Fibroblast of mammary gland (primary cell): ENCODE data around the gene MLC1.

ENCODE experiments used
- DNase-seq: peaks from one replicate; pipeline ENCODE4 v3.0.0-alpha.2; 2010; ENCODE audit warnings: low read depth
- H3K4me3 ChIP-seq: 2 replicates; pipeline ENCODE4 v1.5.1; 2011; ENCODE audit warnings: low read depth, mild to moderate bottlenecking, low read length, moderate library complexity; ENCODE audit not compliant: control insufficient read depth
- TF ChIP-seq, protein P1 (sequence below): conservative IDR thresholded peaks from 2 replicates; pipeline ENCODE4 v1.5.1; 2011; ENCODE audit warnings: low read depth, low read length, inconsistent platforms; ENCODE audit not compliant: control insufficient read depth, insufficient read depth

The MLC1 gene

DNA sequence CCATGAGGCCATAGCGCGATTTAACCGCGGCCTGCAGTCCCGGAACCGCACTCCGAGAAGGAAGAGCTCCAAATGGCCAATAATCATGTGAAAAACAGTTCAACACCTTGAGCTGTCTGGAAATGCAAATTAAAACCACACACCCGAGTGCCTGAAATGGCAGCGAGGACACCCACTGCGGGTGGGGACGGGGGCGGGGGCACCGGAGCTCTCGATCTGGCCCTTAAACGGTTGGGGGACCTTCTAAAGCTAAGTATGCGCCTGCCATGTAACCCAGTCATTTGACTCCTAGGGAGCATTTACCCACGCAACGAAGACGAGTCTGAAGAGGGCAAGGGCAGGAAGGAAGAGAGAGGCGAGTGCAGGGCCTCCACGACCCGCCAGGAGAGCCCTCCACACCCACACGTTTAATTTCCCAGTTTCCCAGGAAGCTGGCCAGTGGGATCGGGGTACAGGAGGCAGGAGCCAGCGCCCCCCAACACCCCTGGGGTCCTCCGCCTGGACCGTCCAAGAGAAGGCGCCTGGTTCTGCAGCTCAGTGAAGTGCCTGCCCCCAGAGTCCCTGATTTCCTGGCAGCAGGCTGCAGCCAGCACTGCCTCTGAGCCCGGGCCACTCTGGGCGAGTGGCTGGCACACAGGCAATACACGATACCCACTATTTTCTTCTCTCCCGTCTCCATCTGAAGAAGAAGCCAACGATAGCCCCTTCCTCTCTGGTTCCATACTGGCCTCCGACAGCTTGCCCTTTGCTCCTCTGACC lies 28.8 kb downstream of the MLC1 start:
- no peak overlapping the region for H3K4me3 ChIP-seq
- no peak for DNase-seq
- TF ChIP-seq, protein P1, sequence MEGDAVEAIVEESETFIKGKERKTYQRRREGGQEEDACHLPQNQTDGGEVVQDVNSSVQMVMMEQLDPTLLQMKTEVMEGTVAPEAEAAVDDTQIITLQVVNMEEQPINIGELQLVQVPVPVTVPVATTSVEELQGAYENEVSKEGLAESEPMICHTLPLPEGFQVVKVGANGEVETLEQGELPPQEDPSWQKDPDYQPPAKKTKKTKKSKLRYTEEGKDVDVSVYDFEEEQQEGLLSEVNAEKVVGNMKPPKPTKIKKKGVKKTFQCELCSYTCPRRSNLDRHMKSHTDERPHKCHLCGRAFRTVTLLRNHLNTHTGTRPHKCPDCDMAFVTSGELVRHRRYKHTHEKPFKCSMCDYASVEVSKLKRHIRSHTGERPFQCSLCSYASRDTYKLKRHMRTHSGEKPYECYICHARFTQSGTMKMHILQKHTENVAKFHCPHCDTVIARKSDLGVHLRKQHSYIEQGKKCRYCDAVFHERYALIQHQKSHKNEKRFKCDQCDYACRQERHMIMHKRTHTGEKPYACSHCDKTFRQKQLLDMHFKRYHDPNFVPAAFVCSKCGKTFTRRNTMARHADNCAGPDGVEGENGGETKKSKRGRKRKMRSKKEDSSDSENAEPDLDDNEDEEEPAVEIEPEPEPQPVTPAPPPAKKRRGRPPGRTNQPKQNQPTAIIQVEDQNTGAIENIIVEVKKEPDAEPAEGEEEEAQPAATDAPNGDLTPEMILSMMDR: no peak

DNA sequence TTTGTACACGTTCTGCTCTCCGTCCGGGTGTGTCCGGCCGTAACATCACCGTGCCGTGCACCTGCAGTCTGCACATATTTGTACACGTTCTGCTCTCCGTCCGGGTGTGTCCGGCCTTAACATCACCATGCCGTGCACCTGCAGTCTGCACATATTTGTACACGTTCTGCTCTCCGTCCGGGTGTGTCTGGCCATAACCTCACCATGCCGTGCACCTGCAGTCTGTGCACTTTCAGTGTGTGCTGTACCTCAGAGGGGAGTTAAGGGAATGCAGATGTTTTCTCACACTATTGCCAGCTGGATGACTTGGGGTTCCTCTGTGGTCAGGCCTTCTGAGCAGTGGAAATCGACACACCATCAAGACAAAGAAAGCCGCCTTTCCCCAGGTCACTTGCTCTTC lies 31.4 kb downstream of the MLC1 start:
- DNase-seq: no peak
- no peak overlapping the region for H3K4me3 ChIP-seq
- TF ChIP-seq, protein P1: no peak

DNA sequence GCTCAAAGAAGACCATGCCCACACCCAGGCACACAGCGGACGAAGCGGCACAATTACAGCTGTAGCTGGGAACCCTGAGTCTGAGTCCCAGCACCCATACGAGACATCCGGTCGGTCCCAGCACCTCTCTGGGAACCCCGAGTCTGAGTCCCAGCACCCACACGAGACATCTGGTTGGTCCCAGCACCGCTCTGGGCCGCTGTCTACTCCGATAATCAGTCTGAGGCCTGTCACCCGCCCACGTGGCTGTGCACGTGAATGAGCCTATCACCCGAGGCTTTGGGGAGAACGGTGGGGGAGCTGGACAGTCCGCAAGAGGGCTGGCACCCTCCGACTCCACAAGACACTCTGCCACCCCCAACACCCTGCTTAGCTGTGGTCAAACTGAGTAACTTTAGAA lies 33.3 kb downstream of the MLC1 start:
- H3K4me3 ChIP-seq: no peak overlapping the region
- TF ChIP-seq, protein P1: no peak
- no peak for DNase-seq

DNA sequence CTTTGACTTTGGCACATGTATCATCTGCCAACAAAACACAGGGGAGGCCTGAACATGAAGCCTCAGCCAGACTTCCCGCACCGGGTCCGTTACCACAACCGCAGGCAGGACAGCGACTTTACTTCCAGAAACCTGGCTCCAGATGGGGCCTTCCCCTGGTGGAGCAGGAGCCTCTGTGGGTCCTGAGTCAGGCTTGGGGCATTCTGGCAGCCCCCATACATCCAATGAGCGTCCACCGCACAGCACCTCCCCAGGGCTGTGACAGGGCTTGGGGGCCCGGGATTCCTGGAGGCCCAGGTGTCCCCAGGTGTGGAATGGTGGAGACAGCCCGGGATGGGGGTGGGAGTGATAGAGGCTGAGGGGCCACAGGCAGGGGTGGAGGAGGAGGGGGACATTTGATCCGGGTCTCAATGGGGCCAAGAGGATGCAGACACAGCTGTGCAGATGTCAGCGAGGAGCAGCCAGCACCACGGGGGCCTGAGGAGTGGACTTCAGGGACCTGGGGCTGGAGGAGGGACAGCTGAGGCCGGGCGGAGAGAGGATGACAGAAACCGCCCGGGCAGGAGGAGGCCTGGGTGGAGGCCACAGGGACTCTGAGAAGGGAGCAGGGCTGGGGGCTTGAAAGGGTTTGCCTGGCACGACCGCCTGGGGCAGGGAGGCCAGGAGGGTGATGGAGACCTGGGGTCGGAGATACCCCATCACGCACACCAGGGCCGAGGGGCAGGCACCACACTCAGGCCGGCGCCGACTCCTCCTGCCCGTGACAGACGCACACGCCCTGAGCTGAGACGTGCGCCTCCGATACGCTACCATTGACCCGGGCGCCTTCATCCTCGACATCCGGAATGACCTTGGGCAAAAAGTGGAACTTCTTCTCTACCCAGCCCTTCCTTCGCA lies 35.7 kb downstream of the MLC1 start:
- TF ChIP-seq, protein P1: no peak
- no peak overlapping the region for H3K4me3 ChIP-seq
- no peak for DNase-seq

DNA sequence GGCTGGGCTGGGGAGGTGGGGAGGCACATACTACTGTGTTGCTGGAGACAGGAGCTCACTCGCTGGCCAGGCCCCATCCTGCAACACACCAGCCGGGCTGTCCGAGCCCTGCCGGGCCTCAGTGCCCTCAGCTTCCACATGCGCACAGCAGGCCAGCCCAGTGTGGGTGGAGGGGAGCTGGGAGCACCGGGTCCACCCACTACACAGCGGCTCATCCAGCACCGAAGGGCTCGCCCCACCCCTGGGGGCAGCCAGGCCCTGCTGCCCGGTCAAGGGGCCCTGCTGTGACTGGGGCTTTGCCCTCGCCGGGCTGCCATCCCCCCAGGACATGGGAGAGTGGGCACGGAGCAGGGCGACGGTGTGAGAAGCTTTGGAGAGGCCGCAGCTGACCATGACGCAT lies 36.4 kb downstream of the MLC1 start:
- TF ChIP-seq, protein P1: no peak
- no peak overlapping the region for H3K4me3 ChIP-seq
- no peak for DNase-seq

DNA sequence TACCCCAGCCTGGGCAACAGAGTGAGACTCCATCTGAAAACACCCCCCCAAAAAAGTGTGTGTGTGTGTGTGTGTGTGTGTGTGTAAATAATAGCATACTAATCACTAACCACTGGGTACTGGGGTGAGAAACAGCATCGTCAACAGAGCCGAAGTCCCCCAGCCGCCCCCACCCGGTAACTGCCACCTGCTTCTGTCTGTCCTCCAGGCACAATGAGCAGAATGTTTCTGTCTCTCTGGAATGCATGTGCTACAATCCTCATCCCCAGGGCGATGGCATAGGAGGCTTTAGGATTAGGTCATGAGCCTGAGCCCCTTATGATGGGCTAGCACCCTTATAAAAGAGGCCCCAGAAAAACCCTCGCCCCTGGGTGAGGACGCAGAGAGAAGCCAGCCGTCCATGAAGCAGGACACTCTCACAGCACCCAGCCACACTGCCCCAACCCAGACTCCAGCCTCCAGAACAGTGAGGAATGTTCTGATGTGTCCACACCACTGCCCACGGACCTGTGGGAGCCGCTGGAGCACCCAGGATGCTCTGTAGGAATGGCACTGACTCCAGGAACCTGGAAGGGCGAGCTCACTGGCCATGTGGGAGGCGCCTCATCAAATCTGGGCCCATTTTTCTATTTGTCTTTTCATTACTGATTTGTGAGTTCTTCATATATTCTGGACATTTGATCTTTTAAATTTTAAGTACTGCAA lies 37.0 kb downstream of the MLC1 start:
- H3K4me3 ChIP-seq: no peak overlapping the region
- DNase-seq: no peak
- TF ChIP-seq, protein P1: no peak
